ENCODE data around the gene SLC44A3. TPM values are rescaled to one million over a fixed set of nuclear protein-coding genes. Genes with fewer than 3 reads are reported as not detected.

The SLC44A3 gene
- total RNA-seq, 1 experiment from 2014 or later: 1.5 TPM

DNA sequence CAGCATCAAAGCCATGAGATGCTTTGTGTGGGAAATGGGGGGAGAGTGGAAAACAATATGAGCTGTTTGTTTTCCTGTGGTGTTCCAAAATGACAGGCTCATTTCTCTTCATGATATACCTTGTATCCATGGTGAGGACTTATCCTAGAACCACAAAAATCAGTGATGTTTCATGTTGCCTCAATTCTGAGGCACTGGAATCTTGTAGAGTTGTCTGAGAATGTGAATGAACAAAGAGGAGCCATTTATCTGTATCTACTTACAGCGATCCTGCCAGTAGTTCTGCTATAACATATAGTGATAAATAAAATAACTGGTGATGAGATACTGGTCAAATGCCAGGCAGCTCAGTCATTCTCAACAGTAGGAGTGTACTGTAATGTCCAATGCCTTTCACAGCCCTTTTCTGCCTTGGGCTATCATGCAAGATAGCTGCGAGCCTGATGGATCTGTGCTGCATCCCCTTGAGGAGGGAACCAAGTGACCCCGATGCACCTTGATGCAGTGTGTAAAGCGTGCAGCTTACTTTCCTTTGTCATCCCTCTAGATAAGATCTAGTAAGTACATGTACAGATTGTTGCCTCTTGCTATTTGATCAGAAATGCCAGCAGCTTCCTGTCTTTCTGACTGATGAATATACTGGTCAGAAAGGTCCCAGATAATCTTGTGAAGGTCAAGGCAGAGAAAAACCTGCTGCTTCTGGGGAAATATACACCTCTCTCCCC is 52.8 kb downstream of the SLC44A3 start:
- DNase-seq (ENCODE audit: low read depth): no peak

DNA sequence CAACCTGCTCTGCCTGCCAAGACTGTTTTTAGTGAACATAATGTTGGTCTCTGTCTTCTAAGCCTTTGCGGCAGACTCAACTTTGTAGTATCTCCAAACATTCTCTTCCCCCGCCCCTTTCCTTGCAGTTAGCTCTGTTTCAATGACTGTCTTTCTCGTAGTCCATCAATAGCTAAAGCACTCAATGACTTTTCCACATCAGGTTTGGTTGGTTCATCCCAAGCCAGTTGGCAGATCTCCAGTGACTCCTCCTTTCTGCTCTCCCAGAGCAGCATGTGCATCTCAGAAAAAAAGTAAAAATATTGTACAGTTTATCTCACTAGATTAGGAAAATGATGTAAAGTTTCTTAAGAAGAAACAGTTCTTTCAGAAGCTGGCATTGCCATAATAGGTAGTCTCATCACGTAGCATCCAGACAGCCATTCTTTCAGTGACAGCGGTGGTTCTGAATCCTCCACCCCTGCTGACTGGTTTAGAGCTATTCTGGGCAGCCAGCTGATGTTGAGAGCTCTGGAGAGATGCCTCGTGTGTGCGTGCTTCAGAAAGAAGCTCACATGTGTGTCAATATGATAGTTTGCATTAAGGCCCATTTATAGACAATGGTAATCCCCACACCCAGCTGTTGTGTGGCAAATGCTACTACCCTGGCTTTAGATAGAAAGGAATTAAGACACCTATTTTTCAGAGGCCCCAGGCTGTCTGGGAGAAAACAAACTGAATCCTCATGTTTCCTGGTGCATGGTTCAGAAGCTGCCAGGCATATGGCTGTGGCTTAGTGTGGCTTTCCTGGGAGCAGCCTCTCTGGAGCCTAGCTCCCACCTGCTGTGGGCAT is 53.6 kb downstream of the SLC44A3 start:
- DNase-seq (ENCODE audit: low read depth): peak; percentile 81

DNA sequence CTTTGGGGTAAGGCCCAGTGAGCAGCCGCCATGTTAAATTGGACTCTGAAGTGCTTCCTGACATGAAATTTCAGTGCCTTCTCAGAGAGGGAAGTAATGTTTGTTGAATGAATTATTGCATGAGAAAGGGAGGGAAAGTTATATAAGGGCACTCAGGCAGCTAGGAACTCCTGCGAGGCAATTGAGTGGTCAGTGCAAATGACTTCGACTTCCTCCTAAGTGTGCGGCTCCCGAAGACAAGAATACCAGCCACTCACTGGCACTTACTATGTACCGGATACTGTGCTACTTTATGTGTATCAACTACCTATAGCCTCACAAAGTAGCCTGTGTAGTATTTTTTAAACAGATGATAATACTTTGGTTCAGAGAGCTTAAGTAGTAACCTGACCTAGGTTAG is 54.3 kb downstream of the SLC44A3 start:
- no peak for DNase-seq (ENCODE audit: low read depth)

DNA sequence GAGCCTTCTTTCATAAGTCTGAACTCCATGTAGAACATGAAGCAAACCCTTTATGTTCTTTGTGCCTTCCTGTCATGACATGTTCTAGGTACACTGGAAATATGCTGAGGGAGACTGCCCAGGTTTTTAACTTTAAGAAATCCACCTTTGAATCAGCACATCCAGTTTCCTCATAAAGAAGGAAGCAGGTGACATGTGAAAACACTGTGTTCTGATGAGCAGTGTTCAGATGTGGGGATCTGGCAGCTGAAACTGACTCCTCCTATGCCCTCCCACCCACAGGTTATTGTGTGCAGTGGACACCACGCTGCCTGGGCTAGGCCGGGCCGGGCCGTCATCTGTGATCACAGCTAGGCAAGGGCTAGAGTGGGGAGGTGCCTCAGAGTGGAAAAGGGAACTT is 55.6 kb downstream of the SLC44A3 start:
- DNase-seq (ENCODE audit: low read depth): no peak

- peak; percentile 46 for DNase-seq (ENCODE audit: low read depth)
These were observed 56.2 kb downstream of the SLC44A3 start for GRCh38 chr1:94876362-94876761.

GRCh38 chr1:94878329-94878728 is 58.2 kb downstream of the SLC44A3 start:
- no peak for DNase-seq (ENCODE audit: low read depth)

GRCh38 chr1:94883691-94884090 is 63.5 kb downstream of the SLC44A3 start:
- DNase-seq (ENCODE audit: low read depth): no peak

GRCh38 chr1:94884106-94884505 is 63.9 kb downstream of the SLC44A3 start:
- DNase-seq (ENCODE audit: low read depth): peak; percentile 62

DNA sequence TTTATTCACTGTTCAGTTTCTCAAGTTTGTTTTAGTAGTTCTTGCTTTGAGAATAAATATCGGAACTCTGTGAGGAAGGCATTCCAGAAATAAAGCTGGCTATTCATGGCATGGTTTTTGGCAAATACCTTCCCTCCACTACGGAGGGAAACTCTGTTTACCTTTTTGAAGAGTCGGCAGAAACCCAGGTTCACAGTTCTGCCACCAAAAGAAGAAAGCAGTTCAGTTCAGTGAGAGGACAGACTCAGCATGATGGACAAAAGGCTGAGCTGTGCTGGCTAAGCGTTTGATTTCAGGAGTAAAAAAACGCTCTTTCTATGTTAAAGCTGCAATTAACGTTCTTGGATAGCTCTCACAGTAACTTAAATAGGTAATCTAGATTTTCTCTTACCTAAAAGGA is 64.3 kb downstream of the SLC44A3 start:
- DNase-seq (ENCODE audit: low read depth): no peak

DNA sequence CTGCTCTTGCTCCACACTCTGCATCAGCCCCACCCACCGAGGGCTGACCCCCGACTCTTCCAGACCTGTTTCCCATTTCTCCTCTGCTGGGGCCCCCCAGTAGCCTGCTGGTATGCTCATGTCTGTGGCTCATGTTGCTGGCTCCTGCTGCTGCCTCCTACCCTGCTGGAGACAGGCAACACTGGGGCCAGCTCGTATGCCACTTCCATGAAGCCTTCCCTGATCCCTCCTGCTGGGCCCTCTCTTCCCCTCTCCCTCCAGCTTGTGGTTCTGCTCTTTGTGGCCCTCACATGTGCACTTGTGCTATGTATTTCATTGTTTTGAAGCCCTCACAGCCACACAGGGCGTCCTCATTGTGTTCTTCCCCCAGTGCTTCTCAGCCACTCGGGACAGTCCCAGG is 66.2 kb downstream of the SLC44A3 start:
- DNase-seq (ENCODE audit: low read depth): no peak

DNA sequence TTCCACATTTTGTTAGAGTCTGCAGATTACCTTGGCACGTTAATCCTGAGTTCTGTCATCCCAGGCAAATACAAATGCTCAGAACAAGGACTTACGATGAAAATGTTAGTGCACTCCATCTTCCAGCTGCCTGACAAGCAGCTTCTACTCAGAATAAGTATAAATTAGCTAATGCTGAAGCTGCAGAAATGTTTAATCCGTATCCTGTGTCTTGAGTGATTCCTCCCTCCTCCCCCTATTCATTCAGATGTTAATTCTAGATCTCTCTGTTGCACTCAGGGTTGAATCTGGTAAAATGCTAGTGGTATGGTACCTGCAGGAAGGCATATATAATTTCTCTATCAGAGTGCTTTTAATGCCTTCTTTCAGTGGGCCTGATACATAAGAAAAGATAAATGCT is 66.9 kb downstream of the SLC44A3 start:
- DNase-seq (ENCODE audit: low read depth): no peak

GRCh38 chr1:94887603-94888171 is 67.5 kb downstream of the SLC44A3 start:
- no peak for DNase-seq (ENCODE audit: low read depth)

DNA sequence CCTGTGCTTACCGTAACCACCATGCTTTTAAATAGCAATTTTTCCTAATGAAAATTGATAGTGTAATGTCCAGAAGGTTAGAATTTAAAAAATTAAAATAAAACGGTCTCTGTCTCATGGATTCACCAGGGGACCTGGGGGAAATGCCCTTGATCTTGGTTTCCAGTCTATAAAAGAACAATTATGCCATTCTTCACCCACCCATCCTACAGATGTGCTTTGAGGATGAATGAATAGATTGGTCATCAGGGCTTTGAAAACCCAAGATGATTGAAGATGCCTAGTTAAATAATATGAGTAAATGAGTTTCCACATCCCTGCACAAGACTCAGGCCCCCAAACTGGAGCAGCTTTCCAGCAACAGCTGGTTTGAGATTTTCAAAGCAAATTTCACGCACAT is 68.0 kb downstream of the SLC44A3 start:
- no peak for DNase-seq (ENCODE audit: low read depth)

DNA sequence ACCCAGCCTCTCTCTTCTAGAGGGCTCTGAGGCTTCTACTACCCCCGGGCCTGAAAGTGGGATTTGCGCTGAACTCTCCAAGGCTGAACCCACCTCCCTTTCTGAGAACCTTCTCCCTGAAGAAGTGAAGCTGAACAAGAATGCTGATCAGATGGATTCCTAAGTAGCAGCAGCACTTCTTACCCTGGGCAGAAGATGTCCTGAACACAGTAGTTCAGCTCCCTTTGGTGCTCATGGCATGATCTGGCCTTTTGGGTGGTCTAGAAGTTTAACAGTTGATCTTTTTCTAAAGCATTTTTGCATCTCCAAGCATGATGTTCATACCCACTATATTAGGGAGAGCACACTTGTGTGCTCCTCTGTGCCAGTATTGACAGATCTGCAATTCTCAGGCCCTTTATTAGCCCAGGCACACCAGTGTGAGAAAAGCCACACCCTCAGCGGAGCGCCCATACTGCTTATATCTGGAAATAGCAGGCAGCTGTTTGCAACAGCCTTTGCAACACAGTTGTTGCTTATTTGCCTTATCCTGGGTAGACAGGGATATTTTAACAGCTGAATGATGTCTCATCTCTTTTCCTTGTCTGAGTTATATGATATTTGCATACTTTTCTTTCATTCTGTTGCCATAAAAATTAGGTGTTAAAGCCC is 72.6 kb downstream of the SLC44A3 start:
- peak; percentile 81 for DNase-seq (ENCODE audit: low read depth)

DNA sequence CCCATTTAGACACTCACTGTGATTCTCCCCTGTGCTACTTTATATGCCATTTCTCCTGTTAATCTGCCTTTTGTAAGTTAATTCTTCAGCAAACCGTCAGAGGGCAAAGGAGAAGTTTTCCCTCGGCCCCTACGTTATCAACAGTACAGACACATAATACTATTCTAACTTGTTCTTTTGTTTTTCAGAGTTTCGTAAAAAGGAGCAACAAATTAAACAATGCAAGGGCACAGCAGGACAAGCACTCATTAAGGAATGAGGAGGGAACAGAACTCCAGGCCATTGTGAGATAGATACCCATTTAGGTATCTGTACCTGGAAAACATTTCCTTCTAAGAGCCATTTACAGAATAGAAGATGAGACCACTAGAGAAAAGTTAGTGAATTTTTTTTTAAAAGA is 74.5 kb downstream of the SLC44A3 start:
- no peak for DNase-seq (ENCODE audit: low read depth)

DNA sequence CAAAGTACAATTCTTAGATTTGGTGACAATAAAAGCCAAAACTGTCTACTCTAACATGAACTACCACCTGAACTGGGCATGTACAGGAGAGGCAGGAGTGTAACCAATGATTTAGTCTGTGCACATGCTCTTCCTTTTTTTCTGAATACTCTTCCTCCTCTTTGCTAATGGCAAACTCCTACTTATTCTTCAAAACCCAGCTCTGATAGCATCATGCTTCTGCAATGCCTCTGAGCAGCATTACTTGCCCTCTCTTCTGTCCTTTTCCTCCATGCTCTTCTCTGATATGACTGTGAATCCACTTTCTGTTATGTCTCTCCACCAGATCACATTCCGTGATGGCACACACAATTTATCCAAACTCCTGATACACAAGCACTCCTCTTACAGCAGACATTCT is 75.4 kb downstream of the SLC44A3 start:
- no peak for DNase-seq (ENCODE audit: low read depth)

- peak; percentile 66 for DNase-seq (ENCODE audit: low read depth)
These were observed 78.6 kb downstream of the SLC44A3 start for GRCh38 chr1:94898491-94899385.

- DNase-seq (ENCODE audit: low read depth): no peak
These were observed 79.6 kb downstream of the SLC44A3 start for GRCh38 chr1:94899756-94900155.

DNA sequence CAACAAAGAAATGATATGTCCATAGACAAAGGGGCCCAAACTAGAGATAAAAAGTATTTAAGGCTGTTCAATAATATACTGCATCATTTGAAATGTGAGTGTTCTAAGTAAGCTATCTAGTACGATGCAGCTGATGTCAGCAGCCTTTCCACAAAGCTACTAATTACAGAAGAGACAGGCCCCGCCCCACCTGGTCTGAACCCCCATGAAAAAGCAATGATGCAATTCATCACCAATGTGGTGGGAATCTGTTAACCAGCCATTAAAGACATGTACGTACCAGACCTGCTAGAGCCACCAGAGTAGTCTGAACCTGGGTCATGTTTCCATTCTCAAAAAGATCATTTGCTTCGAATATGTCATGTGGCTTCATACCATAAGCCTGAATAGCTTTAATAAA is 81.7 kb downstream of the SLC44A3 start:
- DNase-seq (ENCODE audit: low read depth): no peak

DNA sequence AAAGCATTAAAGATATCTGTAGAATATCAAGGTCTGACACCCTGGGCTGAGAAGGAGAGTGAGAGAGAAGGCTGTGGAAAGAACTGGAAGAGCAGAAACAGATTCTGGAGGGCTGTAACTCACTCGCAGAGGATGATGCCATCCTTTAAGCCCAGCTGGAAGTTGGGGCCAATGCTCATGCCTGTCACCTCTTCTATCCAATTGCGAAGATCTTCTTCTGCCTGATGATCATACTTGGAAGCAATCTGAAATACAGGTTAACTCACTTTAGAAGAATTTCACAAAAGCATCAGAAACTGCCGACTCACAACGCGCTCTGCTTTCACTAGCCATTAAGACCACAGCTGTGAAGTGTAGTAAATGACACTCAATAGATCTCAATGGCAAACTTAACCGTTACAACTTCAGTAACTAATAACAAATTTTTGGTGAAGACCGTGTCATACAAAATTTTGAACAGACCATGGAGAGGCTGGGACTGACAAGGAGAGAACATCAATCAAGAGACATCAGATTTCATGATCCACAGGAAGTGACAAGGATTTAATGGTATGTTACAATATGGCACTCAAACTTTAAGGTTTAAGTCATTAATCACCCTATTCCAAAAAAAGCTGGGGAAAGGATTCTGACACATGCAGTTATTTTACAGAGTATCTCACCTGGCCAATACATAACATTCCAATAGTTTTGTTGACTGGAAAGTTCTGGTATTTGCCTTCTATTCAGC is 83.3 kb downstream of the SLC44A3 start:
- DNase-seq (ENCODE audit: low read depth): peak; percentile 54

Data from LHCN-M2 (cell line).